CD4-positive, alpha-beta T cell treated with Interleukin-2 at 100 ng/mL for 4 hours (primary cell): Measurements from ENCODE around the gene GNB1.
"Not testable (repeated sequence)": the region's sequence is repeated elsewhere in the genome, so short reads cannot be mapped to it uniquely, and the experiment has no call there.

Experiments used
- DNase-seq: peaks from one replicate; pipeline ENCODE4 v3.0.0-alpha.2; 2020; ENCODE audit warnings: low spot score

The GNB1 gene

GRCh38 chr1:1741013-1741412 is 149.9 kb downstream of the GNB1 start:
- not testable (repeated sequence) for DNase-seq

GRCh38 chr1:1738799-1739337 is 152.0 kb downstream of the GNB1 start:
- not testable (repeated sequence) for DNase-seq

- DNase-seq: not testable (repeated sequence)
Observed at GRCh38 chr1:1737675-1738590, 153.0 kb downstream of the GNB1 start.
